SK-MEL-5 (cell line): ENCODE data around the gene RUNX2. TPM values are rescaled to one million over a fixed set of nuclear protein-coding genes. Genes with fewer than 3 reads are reported as not detected.
A peak's percentile ranks its signal among the peaks of the same experiment; 100 is the strongest.
"Not testable (repeated sequence)": the region's sequence is repeated elsewhere in the genome, so short reads cannot be mapped to it uniquely, and the experiment has no call there.

Experiments
- DNase-seq: peaks from one replicate; pipeline ENCODE4 v3.0.0-alpha.2; 2016; ENCODE audit warnings: low read depth, low spot score
- in situ Hi-C: cut with HindIII; loops from 2 replicates; pipeline ENCODE4 v1.10.0; 2016; ENCODE audit warnings: low sequenced_read_pairs, high pct_unique_total_duplicates, low pct_unique_long_range_greater_than_20kb
- total RNA-seq: library from RNA; depleted of rRNA; stranded (reverse); fragments of >200 nt; shearing (Covaris generic); gene quantifications from 2 replicates; pipeline ENCODE4 v1.2.3, GENCODE V29; 2014

Gene RUNX2
- total RNA-seq, 1 experiment from 2014 or later: 0.24 TPM

DNA sequence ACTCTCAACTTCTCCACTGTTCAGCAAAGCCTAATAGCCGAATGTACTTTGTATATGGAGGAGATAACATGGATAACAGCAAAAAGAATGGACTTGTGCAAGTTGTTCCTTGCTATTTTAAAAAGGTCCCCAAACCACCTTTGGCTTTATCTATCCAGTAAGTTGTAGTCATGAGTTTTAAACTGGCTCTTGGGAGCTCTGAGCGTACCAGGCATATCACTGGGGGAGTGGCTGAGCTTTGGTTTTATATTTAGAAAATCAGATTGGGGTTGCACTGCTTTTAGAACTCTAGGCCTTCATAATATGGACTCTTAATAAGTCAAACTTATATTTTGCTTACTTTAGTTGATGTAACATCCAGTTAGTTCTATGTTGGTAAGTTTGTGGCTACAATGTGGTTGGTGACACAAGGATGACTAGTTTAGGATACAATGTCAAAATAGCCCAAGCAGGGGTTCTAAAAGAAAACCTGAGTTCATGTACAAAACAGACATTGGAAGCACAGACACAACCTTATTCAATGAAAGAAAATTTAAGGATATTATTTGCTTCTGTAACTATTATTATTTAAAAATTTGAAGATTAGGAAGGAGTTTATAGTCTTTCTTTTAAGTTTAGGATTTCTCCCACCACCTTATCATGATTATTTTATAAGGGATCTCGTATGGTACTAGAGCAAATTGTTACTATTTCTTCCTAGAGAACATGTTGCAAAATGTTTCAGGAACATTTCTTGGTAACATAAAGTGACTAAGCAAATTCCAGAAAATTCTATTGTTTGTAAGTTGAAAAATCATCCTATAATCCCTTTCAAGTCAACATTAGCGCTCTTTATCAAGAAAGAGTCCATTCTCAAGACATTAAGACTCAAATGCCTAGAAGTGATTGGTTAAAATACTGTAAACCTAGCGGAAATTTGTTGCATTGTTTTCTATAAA is 215.4 kb downstream of the RUNX2 start:
- no peak for DNase-seq
- in situ Hi-C loops: no loop called here

DNA sequence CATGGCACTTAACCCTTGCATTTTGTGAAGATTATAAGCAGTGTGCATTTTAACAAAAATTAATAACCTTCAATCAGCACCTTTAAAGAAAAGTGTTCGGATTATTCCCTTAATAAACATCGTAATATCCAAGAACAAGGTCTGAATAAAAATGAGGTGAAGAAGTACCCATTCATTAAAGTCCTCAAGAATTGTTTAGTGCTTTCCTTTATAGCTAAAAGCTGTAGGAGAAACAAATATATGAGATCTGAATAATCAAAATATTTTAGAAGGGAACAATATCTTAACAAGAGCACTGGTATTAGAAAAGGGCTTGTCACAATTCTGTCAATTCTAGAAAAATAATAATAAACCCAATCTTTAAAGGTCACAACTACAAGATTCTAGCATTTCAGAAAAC is 217.3 kb downstream of the RUNX2 start:
- in situ Hi-C loops: no loop called here

DNA sequence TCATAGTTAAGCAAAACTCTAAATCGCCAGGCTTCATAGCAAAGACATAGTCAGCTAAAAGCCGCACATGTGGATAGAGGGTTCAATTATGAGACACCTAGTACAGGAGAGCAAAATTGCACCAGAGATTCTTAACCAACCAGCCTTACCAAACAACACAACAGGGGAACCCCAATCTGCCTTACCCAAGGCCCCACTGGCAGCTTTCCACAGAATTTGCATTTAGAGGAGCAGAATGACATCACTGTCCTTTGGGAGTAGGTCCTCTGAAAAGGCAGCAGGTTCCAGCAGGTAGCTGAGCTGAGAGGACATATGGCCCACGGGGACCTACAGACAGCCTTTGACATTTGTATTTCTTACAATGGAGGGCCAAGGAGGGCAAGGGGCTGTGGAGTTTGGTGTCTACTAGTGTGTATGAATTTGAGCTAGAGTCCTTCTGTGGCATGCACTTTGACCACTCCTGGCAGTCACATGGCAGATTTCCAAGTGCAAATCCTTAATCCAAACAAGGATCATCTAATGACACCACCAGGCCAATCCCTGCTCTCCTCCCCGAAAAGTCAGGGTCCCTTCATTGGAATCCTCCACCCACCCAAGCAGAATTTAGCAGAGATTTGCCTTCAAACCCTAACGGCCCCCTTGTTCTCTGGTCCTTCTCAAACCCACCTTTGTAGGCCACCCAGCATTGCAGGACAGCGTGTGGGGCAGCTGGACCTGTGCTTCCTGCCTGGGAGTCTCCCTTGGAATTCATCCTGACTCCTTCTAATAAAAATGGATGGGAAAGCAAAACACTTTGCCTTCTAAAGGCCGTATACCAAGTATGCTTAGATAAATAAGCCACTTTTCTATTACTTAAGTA is 220.8 kb downstream of the RUNX2 start:
- DNase-seq: no peak
- in situ Hi-C loops: no loop called here

More for the DNA sequence above, 217.3 kb downstream of the RUNX2 start:
- DNase-seq: no peak

DNA sequence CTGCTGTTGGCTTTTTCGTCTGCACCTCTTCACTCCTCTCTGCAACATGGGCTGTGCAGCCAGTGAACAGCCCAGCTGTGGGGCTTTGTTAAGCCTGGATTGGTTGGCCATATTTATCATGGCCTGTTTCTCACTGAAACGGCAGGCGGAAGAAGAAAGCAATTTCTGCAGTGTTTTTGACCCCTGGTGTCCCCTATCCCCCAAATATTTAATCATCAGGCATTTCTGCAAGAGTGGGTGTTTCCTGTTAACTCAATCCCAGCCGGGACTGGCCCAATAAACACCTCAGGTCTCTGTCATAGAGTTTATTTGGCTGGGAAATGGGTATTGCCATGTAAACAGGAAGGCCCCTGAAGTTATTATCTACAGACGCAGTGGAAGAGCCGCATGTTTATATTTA is 224.4 kb downstream of the RUNX2 start:
- no peak for DNase-seq
- in situ Hi-C loops: no loop called here

DNA sequence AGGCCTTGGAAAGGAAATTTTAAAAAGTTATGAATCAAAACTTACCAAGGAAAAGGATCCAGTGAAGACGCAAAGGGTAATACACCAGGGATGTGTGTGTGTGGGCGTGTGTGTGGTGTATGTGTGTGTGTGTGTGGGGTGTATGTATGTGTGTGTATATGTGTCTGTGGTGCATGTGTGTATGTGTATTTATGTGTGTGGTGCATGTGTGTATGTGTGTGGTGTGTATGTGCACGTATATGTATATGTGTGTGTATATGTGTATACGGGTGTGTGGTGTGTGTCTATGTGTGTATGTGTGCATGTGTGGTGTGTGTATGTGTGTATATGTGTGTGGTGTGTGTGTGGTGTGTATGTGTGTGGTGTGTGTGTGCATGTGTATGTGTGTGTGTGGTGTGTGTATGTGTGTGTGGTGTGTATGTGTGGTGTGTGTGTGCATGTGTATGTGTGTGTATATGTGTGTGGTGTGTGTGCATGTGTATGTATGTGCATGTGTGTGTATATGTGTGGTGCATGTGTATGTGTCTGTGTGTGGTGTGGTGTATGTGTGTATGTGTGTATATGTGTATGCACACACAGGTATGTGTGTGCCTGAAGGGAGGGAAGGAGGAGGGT is 225.7 kb downstream of the RUNX2 start:
- DNase-seq: no peak
- in situ Hi-C loops: no loop called here

DNA sequence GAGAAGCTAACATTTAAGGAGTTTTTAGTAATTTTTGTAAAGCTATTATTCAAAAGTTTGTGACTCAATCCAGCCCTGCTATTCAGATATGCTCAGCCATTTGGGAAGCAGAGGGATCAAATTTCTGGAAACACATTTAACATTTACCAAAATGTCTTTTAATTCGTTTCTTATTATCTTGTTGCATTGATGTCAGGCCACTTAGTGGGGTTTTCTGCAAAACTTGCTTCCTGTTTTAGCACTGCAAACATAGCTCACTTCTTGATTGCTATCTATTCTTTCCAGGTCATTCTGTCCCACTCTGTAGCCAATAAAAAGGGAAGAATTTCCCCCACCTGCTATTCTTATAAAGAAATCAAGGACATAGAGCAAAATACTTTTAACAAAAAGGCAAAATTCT is 226.5 kb downstream of the RUNX2 start:
- DNase-seq: no peak
- in situ Hi-C loops: no loop called here

DNA sequence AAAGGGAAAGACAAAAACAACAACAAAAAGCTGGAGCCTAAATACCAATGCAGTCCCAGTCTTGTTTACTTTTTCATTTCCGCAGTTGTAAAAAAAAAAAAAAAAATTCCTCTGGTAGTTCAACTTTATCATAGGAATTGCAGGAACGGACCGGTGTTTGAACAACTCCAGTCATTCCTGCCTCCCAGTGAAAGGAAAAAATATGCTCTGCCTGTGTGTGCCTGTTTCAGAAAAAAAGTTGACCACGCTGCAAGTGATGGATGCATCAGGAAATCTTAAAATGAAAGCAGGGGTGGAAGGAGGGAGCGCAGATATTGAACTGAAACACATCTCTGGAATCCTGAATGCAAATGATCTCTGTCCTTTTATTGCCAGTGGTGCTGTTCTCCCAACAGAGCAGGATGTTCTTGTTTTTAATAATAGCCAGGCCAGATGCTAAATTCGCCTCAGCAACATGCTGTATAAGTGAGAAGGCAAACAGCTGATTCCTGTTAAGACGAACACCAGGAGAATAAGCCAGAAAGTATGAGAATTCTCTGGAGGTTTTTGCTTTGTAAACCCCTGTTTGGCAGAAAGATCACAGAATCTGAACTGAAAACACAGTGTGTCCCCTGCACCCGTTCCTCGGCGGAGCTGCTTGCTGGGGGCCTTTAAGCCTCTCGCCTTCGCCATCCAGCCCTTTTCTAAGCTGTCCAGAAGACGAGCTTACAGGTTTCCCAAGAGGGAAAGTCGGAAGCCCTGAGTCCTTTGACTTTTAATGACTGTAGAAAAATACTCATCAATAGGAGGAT is 228.0 kb downstream of the RUNX2 start:
- in situ Hi-C loops: no loop called here
- no peak for DNase-seq

DNA sequence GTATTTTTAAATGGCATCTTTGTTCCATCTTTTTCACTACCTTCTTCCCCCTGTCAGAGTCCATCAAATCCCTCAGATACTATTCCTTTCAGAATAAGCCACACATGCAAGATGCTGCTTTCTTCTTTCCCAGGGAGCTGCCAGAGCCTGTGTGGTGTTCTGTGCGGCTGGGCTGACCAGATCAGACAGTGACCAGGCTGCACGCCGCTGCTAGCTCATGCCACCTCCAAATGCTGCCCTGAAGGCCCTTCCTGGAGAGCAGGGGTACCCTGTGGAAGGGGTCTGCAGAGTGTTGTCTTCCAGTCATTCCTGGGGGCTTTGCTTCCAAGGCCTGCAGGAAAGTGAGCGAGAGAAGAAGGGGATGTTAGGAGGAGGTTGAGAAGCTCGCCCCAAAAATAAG is 228.7 kb downstream of the RUNX2 start:
- in situ Hi-C loops: no loop called here
- DNase-seq: no peak

DNA sequence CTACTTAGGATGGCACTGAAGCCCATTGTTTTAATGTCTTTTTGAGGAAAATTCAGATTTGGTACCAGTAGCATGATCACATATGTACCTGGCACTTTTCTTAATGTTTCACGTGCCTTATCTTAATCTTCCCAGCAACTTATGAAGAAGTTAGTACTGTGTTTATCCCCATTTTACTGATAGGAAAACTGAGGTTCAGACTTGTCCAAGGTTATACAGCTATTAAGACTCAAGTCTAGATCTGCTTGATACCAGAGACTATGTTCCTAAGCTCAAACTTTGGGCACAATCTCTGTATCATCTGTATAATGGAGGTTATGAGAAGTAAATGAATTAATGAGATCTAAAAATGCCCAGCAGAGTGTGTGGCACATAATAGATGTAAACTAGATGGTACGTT is 229.3 kb downstream of the RUNX2 start:
- in situ Hi-C loops: no loop called here
- no peak for DNase-seq

DNA sequence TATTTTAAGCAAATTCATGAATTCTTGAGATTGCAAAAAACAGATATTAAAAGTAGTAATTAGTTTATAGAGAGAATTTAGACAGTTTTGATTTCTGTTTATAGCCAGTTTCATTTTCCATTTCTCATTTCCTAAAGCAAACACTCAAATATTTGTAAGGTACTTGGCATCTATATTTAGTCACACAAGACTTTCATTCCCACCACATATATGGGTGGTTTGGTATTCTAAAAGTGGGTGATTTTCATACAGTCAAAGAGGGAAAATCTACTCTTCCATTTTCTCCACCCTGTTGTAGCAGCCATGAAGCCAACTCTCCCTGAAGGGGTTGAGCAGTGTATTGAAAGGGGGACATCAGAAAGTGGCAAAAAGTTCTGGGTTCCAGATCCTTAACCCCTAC is 230.7 kb downstream of the RUNX2 start:
- in situ Hi-C loops: no loop called here
- DNase-seq: no peak

DNA sequence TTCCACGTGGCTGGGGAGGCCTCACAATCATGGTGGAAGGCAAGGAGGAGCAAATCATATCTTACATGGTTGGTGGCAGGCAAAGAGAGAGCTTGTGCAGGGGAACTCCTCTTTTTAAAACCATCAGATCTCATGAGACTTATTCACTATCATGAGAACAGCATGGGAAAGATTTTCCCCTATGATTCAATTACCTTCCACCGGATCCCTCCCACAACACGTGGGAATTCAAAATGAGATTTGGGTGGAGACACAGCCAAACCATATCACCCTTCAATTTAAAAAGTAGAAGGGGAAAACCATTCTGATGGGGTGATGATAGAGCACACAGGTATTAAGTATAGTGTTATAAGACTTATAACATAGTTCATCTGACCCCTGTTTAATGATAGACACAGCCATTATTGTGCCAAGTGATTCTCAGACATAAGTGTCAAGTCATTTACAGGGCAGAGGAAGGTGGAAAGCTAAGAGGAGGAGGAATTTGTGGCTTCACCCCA is 232.2 kb downstream of the RUNX2 start:
- DNase-seq, in situ Hi-C loops: not testable (repeated sequence)

DNA sequence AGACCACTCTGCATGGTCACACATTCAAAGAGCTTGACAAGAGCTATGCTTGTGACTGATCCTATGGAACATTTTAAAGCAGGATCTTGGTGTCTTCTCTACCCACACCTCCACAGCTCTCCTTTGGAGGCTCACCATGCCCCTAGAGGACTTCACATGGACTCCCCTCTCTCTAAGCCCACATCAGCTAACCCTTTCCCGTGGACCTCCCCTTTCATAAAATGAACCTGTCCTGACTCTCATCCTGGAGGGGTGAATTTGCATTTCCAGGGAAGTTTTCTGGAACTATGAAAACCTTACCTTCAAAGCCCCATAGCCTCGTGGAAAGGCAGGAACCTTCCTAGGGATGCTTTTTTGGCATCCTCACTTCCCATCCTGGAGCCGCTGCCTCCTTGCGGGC is 234.0 kb downstream of the RUNX2 start:
- in situ Hi-C loops: no loop called here
- no peak for DNase-seq

DNA sequence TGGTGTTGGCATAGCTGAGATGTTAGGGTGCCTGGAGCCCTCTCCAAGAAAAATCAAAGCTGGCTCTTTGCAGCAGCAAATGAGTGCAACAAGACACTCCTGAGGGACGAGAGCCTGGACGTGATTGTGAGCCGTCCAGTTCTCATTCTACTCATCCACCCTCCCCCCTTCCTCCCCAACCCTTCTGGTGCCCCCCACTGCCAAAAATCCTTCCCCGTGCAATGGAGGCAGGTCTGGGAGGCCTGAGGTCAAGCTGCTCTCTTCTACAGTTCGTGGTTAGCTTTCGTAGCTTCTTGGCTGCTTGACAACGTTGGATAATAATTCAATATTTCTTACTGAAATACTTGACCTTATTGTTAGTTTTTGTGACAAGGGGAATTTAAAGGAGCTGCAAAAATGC is 234.9 kb downstream of the RUNX2 start:
- in situ Hi-C loops: no loop called here
- no peak for DNase-seq

DNA sequence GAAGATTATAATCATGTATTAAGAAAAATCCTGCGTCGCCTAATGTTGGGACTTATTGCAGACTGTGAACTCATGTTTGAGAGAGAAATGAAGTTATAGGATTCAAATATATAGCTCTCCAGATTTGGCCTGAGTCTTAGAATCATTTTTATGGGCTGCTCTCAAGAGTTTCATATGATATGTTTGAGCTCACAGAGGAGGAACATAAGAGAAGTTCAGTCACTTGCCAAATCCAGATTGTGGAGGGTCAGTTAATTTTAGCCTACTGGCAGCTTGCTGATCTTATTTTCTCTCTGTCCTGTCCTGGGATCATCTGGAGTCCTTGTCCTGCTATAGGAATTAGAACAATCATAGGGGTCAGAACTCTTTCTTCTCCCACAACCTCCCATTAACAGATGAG is 235.7 kb downstream of the RUNX2 start:
- no peak for DNase-seq
- in situ Hi-C loops: no loop called here

DNA sequence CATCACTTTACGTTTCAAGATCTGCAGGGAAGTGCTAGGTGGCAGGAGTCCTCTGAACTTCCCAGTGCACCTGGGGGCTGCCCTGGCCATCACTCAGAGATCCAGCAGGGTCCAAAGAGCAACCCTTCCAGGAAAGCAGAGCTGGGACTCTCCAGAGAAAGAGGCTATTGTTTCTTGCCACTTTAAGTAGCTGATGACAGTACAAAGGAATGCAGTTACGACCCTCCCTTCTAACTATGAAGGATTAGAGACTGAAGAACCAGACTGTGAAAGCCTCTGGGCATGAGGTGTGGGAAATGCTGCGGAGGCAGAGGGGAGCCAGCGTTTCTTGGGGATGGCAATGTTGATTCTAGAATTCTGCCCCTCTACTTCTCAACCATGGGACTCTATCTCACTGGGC is 238.8 kb downstream of the RUNX2 start:
- in situ Hi-C loops: no loop called here
- peak; percentile 51 for DNase-seq

DNA sequence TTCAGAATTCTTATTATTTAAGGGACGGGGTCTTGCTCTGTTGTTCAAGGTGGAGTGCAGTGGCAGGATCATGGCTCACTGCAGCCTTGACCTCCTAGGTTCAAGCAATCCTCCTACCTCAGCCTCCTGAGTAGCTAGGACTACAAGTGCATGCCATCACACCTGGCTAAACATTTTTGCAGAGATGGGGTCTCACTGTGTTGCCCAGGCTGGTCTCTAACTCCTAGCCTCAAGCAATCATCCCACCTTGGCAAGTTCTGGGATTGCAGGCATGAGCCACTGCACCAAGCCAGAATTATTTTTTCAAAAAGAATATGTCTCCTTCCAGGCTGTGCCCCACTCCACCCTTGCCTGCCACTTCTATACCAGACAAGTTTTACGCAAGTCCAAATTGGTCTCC is 239.7 kb downstream of the RUNX2 start:
- in situ Hi-C loops: no loop called here
- DNase-seq: no peak

DNA sequence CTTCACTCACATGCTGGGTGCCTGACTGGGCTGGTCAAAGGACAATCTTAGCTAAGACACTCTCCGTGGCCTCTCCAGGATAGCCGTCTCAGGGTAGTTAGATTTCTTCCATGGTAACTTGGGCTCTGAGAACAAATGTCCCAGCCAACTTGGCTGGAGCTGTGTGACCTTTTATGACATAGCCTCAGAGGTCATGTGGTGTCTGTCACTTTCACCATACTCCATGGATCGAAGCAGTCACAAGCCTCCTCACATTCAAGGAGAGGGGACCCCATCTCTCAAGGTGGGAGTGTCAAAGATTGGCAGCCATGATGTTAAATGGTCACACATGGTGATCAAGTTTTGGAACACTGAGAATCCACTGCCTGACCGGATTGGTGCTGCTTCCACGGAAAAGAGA is 240.5 kb downstream of the RUNX2 start:
- in situ Hi-C loops: no loop called here
- DNase-seq: no peak
